OCI-LY1 (cell line): ENCODE measurements around the gene RUBCN.

Source experiments
- H2AFZ ChIP-seq: fragments of 200-600 bp; sonication (generic), shearing (Covaris generic); 2 replicates; pipeline ENCODE4 v1.6.0; 2014; ENCODE audit warnings: antibody characterized with exemption, mild to moderate bottlenecking, low read length
- H3F3A ChIP-seq: fragments of 200-600 bp; sonication (generic), shearing (Covaris generic); 2 replicates; pipeline ENCODE4 v1.6.0; 2014; ENCODE audit warnings: mild to moderate bottlenecking, antibody characterized with exemption, low read length, moderate library complexity; ENCODE audit not compliant: insufficient read depth
- H3K27ac ChIP-seq: fragments of 200-600 bp; sonication (generic); 2 replicates; pipeline ENCODE4 v1.5.1; 2014; ENCODE audit warnings: low read length, mixed run types, mild to moderate bottlenecking, low read depth; ENCODE audit not compliant: poor library complexity, severe bottlenecking
- H3K27me3 ChIP-seq: fragments of 200-600 bp; sonication (generic); 2 replicates; pipeline ENCODE4 v1.6.0; 2014; ENCODE audit warnings: antibody characterized with exemption, mild to moderate bottlenecking, low read length, moderate library complexity; ENCODE audit not compliant: insufficient read depth
- H3K36me3 ChIP-seq: fragments of 200-600 bp; sonication (generic); 2 replicates; pipeline ENCODE4 v1.6.1; 2014; ENCODE audit warnings: mild to moderate bottlenecking, antibody characterized with exemption, low read length, moderate library complexity, mixed read lengths; ENCODE audit not compliant: insufficient read depth
- H3K4me1 ChIP-seq: fragments of 200-600 bp; sonication (generic); 2 replicates; pipeline ENCODE4 v1.5.1; 2014; ENCODE audit warnings: mild to moderate bottlenecking, low read length, moderate library complexity; ENCODE audit not compliant: insufficient read depth, severe bottlenecking
- H3K4me2 ChIP-seq: fragments of 200-600 bp; sonication (generic), shearing (Covaris generic); 2 replicates; pipeline ENCODE4 v1.6.1; 2014; ENCODE audit warnings: low read length
- H3K4me3 ChIP-seq: fragments of 200-600 bp; sonication (generic); 2 replicates; pipeline ENCODE4 v1.5.1; 2014; ENCODE audit warnings: low read length, low read depth, mild to moderate bottlenecking, mixed read lengths; ENCODE audit not compliant: poor library complexity, severe bottlenecking
- H3K79me2 ChIP-seq: fragments of 200-600 bp; shearing (Covaris generic); 2 replicates; pipeline ENCODE4 v1.6.1; 2016; ENCODE audit warnings: mixed run types, low read length, mixed read lengths; ENCODE audit not compliant: insufficient read depth
- H3K9ac ChIP-seq: fragments of 200-600 bp; sonication (generic), shearing (Covaris generic); 2 replicates; pipeline ENCODE4 v1.6.1; 2014; ENCODE audit warnings: mild to moderate bottlenecking, low read length, mixed read lengths
- H3K9me2 ChIP-seq: fragments of 200-600 bp; sonication (generic), shearing (Covaris generic); 2 replicates; pipeline ENCODE4 v1.6.1; 2014; ENCODE audit warnings: low read depth, mild to moderate bottlenecking, low read length, mixed read lengths
- H3K9me3 ChIP-seq: fragments of 200-600 bp; shearing (Covaris generic); 2 replicates; pipeline ENCODE4 v1.6.1; 2014; ENCODE audit warnings: low read length, mixed read lengths
- H4K20me1 ChIP-seq: fragments of 200-600 bp; sonication (generic), shearing (Covaris generic); 2 replicates; pipeline ENCODE4 v1.6.0; 2016; ENCODE audit warnings: mild to moderate bottlenecking, low read length; ENCODE audit not compliant: insufficient read depth
- CTCF ChIP-seq: fragments of 200-600 bp; sonication (generic), shearing (Covaris generic); IDR thresholded peaks from 2 replicates; pipeline ENCODE4 v1.5.1; 2017; ENCODE audit warnings: mild to moderate bottlenecking, antibody characterized with exemption, low read length, moderate library complexity, mixed read lengths
- EZH2 ChIP-seq: fragments of 200-600 bp; sonication (generic), shearing (Covaris generic); IDR thresholded peaks from 2 replicates; pipeline ENCODE4 v1.8.0; 2017; ENCODE audit warnings: borderline replicate concordance, mixed run types, mild to moderate bottlenecking, antibody characterized with exemption, low read length, moderate library complexity, mixed read lengths

RUBCN gene

GRCh38 chr3:197750858-197751737 lies 14.4 kb upstream of the RUBCN start:
- Histone ChIP-seq H2AFZ (no peak overlapping the region), H3K4me3 (peak overlapping the region; percentile 88), H3K9me3 (no peaks in the 10 kb centered on the region), H3K9me2 (no peaks in the 10 kb centered on the region), H3K4me2 (peak overlapping the region; percentile 88), H3K27me3 (no peaks in the 10 kb centered on the region), H3K4me1 (peaks cover 69% of the 10 kb centered on the region), H4K20me1 (no peaks in the 10 kb centered on the region), H3F3A (peaks cover 13% of the 10 kb centered on the region; the same call in 1 of the 2 replicates), H3K36me3 (peaks cover 2% of the 10 kb centered on the region), H3K79me2 (peaks cover 56% of the 10 kb centered on the region), H3K27ac (peak overlapping the region; percentile 91), H3K9ac (peak overlapping the region; percentile 92)
- no peak for TF ChIP-seq EZH2
- TF ChIP-seq CTCF, result peak; percentile 5; the same call in 1 of the 2 replicates

- Histone ChIP-seq H3K4me3 (peak overlapping the region; percentile 88), H3K9me2 (no peaks in the 10 kb centered on the region), H3K79me2 (peaks cover 49% of the 10 kb centered on the region), H3K9ac (peak overlapping the region; percentile 92), H3K4me2 (peak overlapping the region; percentile 88), H3K27ac (peak overlapping the region; percentile 91), H3K27me3 (no peaks in the 10 kb centered on the region), H3K36me3 (no peaks in the 10 kb centered on the region), H3K9me3 (no peaks in the 10 kb centered on the region), H3K4me1 (peaks cover 69% of the 10 kb centered on the region), H4K20me1 (no peaks in the 10 kb centered on the region), H3F3A (peaks cover 13% of the 10 kb centered on the region; the same call in 1 of the 2 replicates), H2AFZ (no peak overlapping the region)
- TF ChIP-seq CTCF, result no peak
- no peak for TF ChIP-seq EZH2
Observed at GRCh38 chr3:197750396-197750831, 13.7 kb upstream of the RUBCN start.

- H3K4me3 ChIP-seq, result peak within 1 kb of the TSS; percentile 88
- no peaks in the 10 kb centered on the region for H3K27me3 ChIP-seq
- peaks cover 13% of the 10 kb centered on the region; the same call in 1 of the 2 replicates for H3F3A ChIP-seq
- H3K27ac ChIP-seq, result peak within 1 kb of the TSS; percentile 91
- peaks cover 67% of the 10 kb centered on the region for H3K4me1 ChIP-seq
- no peaks in the 10 kb centered on the region for H4K20me1 ChIP-seq
- H3K79me2 ChIP-seq, result peaks cover 43% of the 10 kb centered on the region
- H3K9me2 ChIP-seq, result no peaks in the 10 kb centered on the region
- H3K4me2 ChIP-seq, result peak within 1 kb of the TSS; percentile 88
- no peaks in the 10 kb centered on the region for H3K9me3 ChIP-seq
- H3K36me3 ChIP-seq, result no peaks in the 10 kb centered on the region
- peak within 1 kb of the TSS; percentile 92 for H3K9ac ChIP-seq
- H2AFZ ChIP-seq, result peak within 1 kb of the TSS; percentile 9; the same call in 1 of the 2 replicates
- TF ChIP-seq EZH2, result no peak
- TF ChIP-seq CTCF, result peak; percentile 47
Observed at GRCh38 chr3:197749601-197750395, 13.1 kb upstream of the RUBCN start, which contains the start of gene FYTTD1. Gene FYTTD1 (plus strand): TSS chr3:197749883. CDS start chr3:197749972, 89 bp downstream.
